Hematopoietic multipotent progenitor cell treated with erythropoietin and hydrocortisone succinate and interleukin-3 and kit ligand, for 17 days (in vitro differentiated cells): ENCODE results near the gene XPC.
"Not testable (repeated sequence)": the region's sequence is repeated elsewhere in the genome, so short reads cannot be mapped to it uniquely, and the experiment has no call there.

Experiments
- DNase-seq: peaks from one replicate; pipeline ENCODE4 v3.0.0-alpha.2; 2015; ENCODE audit warnings: low spot score

XPC gene

DNA sequence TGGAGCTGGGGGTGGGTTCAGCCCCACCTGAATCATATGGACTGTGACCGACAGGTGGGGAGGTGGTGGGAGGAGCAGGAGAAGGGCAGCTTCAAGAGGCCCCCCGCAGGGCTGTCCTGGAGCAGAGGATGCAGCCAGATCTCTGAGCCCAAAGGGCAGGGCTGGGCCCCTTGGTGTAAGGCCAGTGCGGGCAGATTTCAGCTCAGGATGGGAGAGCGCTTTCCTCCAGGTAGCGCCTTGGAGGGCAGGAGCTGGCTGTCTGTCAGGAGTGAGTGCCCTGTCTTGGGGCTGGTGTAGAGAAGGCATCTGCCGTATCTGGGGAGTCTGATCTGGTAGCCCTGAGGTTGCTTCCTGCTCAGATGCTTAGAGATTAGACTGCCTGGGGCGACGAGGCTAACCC is 46.3 kb downstream of the XPC start:
- no peak for DNase-seq

DNA sequence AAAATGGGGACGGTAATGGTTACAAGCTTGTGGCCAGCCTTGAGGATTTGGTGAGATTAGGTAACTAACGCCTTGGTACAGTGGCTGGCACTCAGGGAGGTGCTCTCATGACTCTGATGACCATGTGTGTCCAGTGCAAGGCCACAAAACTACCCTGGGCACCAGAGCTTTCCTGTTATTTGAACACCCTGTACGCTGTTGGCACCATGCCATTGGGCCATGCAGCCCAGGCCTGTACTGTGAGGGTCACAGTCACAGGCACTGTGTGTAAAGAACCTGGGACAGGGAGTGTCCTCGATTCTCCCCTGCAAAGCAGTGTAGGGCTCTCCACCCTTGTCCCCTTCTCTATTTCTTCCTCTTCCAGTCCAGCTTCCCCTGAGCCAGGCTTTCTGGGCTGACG is 47.3 kb downstream of the XPC start:
- no peak for DNase-seq

DNA sequence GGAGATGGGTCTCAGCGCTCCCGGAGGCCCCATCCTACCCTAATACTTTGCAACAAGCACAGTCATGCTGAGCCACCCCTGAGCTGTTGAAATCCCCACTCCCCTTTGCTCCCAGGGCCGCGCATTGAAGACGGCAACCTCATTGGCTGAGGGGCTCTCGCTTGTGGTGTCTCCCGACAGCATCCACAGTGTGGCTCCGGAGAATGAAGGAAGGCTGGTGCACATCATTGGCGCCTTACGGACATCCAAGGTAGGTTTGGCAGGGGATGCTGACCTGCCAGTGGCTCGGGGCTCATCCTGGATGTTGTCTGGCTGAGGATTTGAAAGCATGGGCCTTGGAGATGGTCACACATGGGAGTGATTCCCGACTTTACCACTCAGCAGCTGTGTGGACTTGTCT is 47.7 kb downstream of the XPC start:
- DNase-seq: no peak

DNA sequence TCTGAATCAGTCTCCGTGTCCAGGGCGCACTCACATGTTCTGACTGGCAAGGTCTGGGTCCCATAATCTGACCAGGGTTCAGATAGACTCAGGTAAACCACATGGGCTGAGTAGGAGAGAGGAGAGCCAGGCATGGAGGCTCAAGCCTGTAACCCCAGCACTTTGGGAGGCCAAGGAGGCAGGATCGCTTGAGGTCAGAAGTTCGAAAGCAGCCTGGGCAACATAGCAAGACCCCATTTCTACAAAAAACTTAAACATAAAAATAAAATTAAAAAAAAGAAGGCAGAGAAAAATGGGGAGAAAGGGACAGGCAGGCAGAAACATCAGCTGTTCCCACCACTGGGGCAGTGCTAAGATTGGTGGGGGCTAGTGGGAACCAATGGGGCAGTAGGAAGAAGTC is 48.2 kb downstream of the XPC start:
- no peak for DNase-seq

DNA sequence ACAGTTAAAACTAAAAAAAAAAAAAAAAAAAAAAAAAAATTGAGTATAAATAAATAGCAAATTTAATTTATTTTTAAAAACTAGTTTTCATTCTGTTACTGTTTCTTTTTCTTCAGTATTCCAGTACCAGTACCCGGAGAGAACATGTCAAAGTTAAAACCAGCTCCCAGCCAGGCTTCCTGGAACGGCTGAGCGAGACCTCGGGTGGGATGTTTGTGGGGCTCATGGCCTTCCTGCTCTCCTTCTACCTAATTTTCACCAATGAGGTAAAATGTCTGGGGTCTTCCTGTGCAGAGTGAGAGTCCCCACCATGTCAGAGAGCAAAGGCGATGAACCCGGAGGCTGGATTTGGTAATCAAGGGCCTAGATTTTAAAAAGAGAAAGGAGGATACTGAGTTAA is 49.1 kb downstream of the XPC start:
- DNase-seq: no peak

DNA sequence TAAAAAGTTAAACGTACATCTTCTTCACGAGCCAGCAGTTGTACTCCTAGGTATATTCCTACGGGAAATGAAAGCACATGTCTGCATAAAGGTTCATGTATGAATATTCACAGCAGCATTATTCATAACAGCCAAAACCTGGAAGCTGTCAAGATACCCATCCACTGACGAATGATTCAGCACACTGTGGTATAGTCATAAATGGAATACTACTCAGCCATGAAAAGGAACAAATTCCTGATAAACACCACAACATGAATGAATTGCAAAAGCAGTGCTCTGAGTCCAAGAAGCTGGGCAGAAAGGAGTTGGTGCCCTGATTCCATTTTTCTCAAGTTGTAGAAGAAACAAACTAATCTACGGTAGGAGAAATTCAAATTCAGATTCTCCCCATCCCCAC is 49.7 kb downstream of the XPC start:
- DNase-seq: no peak

DNA sequence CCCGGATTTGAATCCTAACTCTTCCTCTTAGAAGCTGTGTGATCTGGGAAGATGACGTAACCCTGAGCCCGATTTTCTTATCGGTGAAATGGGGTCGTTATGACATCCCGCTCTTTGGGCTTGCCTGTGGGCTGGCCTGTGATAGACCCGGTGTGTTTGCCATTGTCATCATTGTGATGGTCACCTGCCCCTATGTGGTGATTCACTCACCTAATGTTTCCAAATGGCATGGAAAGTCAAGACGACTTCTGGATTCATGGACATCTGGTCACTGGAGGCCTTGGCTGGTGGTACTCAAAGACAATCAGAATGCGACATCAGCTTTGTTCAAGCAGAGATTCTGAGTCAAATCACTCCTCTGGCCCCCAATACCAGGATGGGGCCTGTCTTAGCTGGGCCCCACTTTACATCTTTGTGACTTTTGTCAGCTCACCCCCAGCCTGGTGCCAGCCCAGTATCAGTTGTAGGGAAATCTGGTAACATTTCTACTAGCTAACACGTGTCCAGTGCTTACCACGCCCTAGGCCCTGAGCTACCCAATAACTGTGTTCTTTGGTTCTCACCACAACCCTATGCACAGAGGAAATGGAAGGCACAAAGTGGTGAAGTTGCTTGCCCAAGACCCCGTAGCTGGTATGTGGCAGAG is 50.8 kb downstream of the XPC start:
- no peak for DNase-seq

DNA sequence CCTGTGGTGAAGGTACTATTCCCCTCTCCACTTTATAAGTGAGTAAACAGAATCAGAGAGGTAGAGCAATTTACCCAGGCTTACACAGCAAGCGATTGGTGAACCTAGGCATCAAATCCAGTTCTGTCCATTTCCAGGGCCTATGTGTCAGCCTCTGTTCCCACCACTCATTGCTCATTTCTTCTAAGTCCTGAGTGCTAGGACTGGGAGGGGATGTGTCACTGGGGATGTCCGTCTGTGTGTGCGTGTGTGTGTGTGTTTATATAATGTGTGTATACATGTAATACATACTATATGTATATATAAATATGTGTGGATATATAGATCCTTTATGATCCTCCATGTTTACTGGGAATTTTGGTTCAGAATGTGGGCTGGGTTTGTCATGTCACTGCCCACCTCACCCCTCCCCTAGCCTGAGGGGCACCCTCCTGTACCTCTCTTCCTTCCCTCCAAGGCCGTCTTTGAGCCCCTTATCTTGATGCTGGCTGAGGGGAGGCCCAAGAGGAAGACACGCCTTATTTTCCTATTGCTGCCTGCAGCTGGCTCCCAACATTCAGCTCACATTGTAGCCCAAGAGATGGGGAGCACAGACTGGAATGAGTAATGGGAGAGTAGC is 51.4 kb downstream of the XPC start:
- DNase-seq: no peak

DNA sequence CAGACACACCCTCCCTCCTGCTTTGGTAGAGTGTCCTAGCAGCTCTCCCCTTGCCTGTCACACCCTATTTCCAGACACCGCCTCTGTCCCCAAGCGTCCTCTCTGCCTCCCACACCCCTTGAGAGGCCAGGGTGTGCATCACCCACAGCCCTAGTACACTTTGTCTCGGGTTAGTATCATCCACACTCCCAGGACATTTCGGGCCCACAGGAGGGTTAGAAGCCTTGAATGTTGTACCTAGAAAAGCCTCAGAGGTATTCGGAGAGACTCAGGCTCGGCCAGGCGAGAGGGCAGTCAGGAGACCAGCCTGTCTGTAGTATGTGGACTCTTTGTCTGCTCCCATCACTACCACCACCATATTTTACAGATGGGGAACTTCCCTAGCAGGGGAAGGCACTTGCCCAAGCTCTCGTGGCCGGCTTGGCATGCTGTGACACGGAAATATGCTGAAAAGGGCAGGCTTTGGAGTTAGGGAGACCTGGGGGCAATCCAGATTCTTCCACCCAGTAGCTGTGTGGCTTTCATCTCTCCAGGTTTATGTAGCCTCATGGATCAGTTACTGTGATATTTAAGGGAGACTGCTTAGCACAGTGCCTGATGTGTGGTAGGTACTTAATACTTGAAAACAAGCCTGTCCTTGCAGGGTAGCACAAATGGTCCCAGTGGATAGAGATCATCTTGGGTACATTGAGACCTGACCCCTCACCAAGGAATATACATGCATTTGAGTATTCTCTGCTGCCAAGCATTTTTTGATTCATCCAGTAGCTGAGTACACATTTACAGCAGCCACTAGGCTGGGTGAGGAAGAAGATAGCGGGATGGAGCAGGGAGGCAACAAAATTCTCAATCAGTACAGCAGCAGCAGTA is 52.1 kb downstream of the XPC start:
- DNase-seq: no peak

DNA sequence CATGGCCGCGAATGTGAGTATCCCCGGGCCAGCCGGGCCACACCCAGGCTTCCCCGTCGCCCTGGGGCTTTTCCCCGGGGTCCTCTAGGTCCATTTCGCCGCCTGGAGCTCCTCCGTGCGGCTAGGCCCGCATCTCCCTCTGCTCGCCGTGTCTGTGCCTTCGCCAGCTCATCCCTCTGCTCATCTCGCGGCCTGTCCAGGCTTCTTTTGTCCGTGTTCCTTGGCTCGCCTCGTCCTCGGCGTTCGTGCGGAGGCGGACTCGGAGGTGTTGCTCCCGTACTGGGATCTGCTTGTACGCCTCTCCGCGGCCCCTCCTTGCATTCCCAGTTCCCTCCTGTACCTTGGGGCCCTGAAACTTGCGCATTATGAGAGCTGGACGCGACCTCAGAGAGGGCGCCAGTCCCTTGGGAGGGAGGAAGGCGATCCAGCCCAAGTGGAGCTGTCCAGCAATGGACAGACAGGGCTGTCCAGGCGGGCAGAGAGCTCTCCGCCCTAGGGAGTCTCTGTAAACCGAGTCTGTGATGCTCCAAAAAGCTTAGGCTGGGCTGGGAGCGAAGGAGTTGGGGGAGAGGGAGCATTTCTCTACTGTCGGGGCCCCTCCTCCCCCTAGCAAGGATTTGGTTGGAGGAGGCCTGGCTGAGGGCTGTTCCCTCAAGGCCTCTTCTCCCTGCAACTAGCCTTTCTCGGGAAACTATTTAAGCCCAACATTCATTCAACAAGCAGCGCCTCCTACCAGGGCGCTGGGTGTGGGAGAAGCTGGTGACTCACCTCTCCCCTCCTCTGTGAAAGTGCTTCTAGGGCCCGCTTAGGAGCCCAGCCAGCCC is 53.0 kb downstream of the XPC start:
- DNase-seq: peak; percentile 88

DNA sequence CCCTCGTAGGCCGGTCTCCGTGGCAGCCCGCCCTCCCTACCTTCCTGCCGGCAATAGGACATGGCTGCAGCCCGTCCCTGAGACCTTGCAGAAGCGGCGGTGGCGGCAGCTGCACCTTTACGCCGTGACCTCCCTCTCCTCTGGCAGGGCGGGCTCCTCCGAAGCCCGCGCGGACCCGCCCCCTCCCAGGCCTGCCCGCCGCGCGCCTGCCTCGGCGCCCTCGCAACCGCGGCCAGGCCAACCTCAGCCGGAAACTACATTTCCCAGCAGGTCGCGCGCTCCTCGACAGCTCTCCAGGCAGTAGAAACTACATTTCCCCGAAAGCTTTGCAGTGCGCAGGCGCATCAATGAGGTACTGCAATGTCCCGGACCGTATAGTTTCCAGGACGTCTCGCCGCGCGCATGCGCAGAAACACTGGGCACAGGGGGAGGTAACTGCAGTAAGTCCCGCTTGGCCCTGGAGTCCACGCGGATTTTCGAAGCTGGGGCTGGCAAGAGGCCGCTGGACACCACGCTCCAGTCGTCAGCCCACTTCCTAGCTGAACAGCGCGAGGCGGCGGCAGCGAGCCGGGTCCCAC is 53.7 kb downstream of the XPC start, which contains the start of the genes CHCHD4 and TMEM43:
Gene CHCHD4 (minus strand): TSS at position 256 of the 578 bp plus-strand sequence. CDS start 194 bp downstream, at position 62.
Gene TMEM43 (plus strand): TSS at position 438 of the 578 bp plus-strand sequence. CDS start 142 bp downstream, outside the sequence.
- peak; percentile 100 for DNase-seq

DNA sequence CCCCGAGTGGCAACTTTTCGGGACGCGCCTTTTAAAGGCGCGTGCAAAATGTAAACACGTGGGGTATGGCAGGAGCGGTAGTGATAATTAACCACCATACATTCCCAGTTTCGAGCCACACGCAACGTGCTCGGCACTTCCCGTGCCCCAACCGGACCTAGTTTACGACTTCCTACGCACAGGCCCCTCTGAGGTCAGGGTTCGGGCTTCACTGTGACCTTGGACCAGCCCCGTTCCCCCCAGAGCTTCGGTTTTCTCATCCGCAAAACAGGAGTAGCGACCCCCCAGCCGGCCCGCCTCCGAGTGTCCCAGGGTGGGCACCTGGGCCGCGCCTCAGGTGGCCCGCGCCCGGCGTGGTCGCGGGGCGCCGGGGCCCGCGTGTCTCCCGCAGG is 54.2 kb downstream of the XPC start:
- peak; percentile 36 for DNase-seq

DNA sequence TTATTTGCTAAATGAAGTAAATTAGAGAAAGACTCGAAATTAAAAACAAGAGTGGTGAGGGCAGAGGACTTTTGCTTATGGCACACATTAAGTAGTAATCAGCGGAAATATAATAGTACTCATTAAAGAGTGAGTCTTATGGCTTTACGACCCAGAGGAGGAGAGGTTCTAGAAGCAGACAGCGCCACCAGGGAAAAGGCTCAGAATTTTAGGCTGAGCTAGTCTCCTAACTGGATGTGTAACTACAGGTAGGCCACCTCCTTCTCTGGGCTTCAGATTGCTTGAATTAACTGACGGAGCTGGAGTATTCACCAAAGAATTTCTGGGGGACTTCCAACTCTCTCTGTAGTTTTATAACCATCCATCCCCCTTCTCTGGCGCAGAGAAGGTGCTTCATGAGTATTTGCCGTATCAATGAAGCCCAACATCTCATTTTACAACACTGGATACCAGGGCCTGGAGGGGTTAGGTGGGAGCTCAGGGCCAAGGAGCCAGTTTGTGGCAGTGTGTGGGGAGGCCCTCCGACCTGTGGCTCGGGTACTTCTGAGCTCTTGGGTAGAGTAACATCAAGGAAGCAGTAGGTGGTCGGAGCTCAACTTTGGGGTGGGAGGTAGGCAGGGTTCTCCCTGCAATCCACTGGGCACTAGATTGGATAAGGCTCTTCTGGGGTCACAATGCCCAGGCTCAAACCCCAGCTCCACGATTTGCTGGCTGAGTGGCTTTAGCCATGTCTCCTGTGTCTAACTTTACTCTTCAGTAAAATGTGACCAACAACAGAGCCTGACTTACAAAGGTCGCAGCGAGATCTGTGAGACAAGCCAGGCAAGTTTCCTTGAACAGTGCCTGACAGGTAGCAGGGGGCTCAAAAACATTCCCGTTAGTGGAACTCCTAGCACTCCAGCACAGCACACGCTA is 54.8 kb downstream of the XPC start:
- DNase-seq: no peak

DNA sequence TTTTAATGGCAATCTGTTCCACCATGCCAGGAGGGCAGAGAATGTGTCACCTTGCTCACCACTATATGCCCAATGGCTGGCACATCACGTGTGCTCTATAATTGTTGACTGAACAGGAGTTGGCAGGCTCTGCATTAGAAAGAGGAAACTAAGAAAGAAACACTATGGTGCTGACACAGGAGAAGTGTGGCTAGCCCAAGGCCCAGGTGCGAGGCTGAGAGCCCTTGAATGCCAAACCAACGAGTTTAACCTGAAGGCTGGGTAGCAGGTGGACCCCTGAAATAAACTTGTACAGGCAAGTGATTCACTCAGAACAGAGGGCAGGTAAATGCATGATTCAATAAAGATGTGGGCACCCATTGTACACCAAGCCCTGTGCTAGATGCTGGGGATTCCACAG is 56.1 kb downstream of the XPC start:
- DNase-seq: no peak

DNA sequence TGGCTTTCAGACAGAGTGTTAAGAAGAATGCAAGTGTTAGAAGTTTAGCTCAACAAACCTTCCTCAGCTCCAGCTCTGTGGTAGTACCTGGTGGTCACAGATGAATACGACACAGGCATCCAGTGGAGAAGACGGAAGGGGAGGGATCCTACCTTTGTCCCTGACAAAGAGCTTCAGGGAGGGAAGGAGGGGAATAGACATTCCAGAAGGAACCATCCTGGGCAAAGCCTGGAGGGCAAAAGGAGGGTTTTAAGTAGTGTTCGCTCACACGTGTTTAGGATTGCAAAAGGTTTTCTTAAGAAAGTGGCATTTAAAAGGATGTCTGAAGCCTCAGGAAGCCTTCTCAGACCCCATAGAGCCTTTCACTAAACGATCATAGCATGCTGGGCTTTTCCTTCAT is 56.5 kb downstream of the XPC start:
- no peak for DNase-seq

DNA sequence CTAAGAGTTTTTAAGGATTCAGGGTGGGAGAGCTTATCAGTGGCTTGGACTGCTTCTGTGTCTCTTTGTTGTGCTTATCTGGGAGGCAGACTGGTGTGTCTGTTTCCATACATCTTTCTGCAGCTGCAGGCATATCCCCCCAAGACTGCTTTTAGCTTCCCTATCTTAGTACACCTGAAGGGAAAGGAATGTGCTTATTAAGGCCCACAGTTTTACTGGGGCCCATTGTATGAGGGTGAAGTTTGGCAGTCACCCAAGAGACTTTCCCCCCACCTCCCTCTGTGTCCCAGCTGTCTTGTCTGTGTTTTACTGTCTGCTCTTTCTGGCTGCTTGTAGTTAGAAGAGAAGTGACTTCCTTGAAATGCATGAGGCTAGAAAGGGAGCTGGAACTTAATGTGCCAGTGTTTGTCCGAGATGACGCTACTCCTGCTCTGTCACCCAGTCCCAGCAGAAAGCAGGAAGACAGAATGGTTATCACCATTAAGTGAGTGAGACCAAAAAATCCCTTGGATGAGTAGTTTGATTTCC is 57.4 kb downstream of the XPC start:
- not testable (repeated sequence) for DNase-seq

DNA sequence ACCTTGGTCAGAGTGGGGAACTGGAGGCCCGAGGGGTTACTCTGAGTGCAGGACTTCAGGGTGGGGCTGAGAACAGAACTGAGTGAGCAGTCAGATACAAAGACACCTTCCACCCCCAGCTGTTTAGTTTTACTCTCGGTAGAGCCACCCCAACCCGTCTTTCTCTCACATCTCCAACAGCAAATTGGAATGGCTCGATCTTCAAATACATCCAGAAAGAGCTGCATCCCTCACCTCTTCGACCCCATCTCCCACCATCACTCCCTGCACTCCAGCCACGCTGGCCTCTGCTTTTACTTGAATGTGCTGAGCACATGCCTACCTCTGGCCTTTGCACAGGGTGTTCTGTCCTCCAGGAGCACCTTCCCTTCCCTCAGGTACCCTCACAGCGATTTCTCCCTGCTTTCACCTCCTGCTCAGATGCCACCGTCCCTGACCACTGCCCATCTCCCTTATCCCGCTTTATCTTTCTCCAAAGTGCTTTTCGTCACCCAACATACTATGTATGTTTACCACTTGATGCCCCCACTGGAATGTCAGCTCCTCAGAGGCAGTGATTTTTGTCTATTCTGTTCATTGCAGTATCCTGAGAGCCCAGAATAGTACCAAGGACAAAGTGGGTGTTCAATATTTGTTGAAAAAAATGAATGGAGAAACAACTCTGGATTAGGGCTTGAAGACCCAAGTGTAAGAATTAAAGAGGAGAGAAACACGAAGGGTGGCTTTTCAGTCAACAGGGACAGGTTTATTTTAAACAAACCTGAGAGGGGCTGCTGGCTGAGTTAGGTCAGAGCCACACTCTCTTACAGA is 58.1 kb downstream of the XPC start:
- no peak for DNase-seq

DNA sequence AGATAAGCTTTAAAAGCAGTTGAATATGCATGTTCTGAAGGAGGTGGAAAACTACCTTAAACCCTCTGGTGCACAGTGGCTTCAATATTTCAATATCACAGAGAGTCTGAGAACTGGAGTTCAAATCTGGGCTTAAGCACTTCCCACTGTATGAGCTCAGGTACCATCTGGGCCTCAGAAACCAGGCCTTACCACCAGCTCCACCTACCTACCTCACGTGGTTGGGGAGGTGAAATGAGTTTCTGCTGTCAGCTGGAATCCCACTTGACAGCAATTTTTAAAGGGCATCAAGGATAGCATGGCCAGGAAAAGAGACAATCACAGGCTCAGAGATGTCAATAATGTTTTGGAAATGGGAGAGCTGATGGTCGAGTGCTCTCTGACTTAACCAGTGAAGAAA is 58.8 kb downstream of the XPC start:
- DNase-seq: no peak
